Common myeloid progenitor, CD34-positive (primary cell): Measurements from ENCODE around the gene SMR3A. TPM values are rescaled to one million over a fixed set of nuclear protein-coding genes. Genes with fewer than 3 reads are reported as not detected.

ENCODE experiments used
- CTCF ChIA-PET: fragments of 350-600 bp; sonication (Branson Sonifier 250); formaldehyde crosslinking; loops from one replicate; lab custom pipeline; 2021; ENCODE audit warnings: antibody characterized with exemption; lab: Charles Lee
- POLR2A ChIA-PET: fragments of 350-600 bp; sonication (Branson Sonifier 250); formaldehyde crosslinking; loops from one replicate; lab custom pipeline; 2021; ENCODE audit warnings: antibody characterized with exemption; lab: Charles Lee
- DNase-seq, 3 donors: peaks; one replicate each; pipeline versions ENCODE4 v3.0.0 to v3.0.0-alpha.2; 2013
- H3K27ac ChIP-seq, 2 experiments: 1 replicate in 1 of 2; 2 replicates in 1 of 2; pipeline ENCODE4 v1.7.0; 2013; ENCODE audit warnings: inconsistent platforms in 2 of 2, low read length in 2 of 2, mild to moderate bottlenecking in 2 of 2, low read depth in 1 of 2, moderate library complexity in 1 of 2; ENCODE audit not compliant: severe bottlenecking in 2 of 2, insufficient read depth in 1 of 2, poor library complexity in 1 of 2
- H3K27me3 ChIP-seq, 5 experiments: replicated peaks in 2 of 5; 1 replicate in 3 of 5; 2 replicates in 2 of 5; pipeline versions ENCODE4 v1.6.1 to v1.7.0; 2013; ENCODE audit warnings: low read length in 4 of 5, mild to moderate bottlenecking in 2 of 5, moderate library complexity in 2 of 5, inconsistent platforms in 1 of 5; ENCODE audit not compliant: insufficient read depth in 5 of 5, control insufficient read depth in 4 of 5
- H3K36me3 ChIP-seq, 4 experiments: 1 replicate in 2 of 4; 2 replicates in 2 of 4; pipeline versions ENCODE4 v1.6.1 to v1.7.0; 2013; ENCODE audit warnings: low read length in 3 of 4, control low read depth in 1 of 4, mild to moderate bottlenecking in 1 of 4; ENCODE audit not compliant: control insufficient read depth in 4 of 4, insufficient read depth in 4 of 4
- H3K4me1 ChIP-seq, 4 experiments: 1 replicate in 3 of 4; 2 replicates in 1 of 4; pipeline versions ENCODE4 v1.6.1 to v1.7.1; 2013; ENCODE audit warnings: low read length in 3 of 4, mild to moderate bottlenecking in 3 of 4, control low read depth in 1 of 4, inconsistent platforms in 1 of 4, moderate library complexity in 1 of 4; ENCODE audit not compliant: control insufficient read depth in 4 of 4, insufficient read depth in 4 of 4; ENCODE audit errors: control extremely low read depth in 1 of 4
- H3K4me3 ChIP-seq, 7 experiments: 1 replicate in 4 of 7; 2 replicates in 3 of 7; pipeline versions ENCODE4 v1.5.1 to v1.7.0; 2013; ENCODE audit warnings: mild to moderate bottlenecking in 7 of 7, low read length in 6 of 7, moderate library complexity in 6 of 7, inconsistent platforms in 2 of 7, low read depth in 2 of 7, control low read depth in 1 of 7; ENCODE audit not compliant: insufficient read depth in 4 of 7, control insufficient read depth in 1 of 7; ENCODE audit errors: extremely low read depth in 1 of 7
- H3K9me3 ChIP-seq, 5 experiments: 1 replicate in 4 of 5; 2 replicates in 1 of 5; pipeline versions ENCODE4 v1.6.1 to v1.7.1; 2013; ENCODE audit warnings: low read length in 4 of 5, mild to moderate bottlenecking in 2 of 5, inconsistent platforms in 1 of 5, low read depth in 1 of 5, moderate library complexity in 1 of 5; ENCODE audit not compliant: control insufficient read depth in 4 of 5, insufficient read depth in 2 of 5; ENCODE audit errors: control extremely low read depth in 1 of 5
- WGBS: methylation state at CpG from one replicate; pipeline ENCODE4 v1.1.5; 2013; ENCODE audit not compliant: insufficient coverage; 5-methylcytosine and 5-hydroxymethylcytosine counted together
- polyA plus RNA-seq: library from polyadenylated mRNA; unstranded; fragments of 120-200 nt; gene quantifications from one replicate; pipeline ENCODE4 v1.2.1, GENCODE V29; 2013

The SMR3A gene
- polyA plus RNA-seq = not detected

DNA sequence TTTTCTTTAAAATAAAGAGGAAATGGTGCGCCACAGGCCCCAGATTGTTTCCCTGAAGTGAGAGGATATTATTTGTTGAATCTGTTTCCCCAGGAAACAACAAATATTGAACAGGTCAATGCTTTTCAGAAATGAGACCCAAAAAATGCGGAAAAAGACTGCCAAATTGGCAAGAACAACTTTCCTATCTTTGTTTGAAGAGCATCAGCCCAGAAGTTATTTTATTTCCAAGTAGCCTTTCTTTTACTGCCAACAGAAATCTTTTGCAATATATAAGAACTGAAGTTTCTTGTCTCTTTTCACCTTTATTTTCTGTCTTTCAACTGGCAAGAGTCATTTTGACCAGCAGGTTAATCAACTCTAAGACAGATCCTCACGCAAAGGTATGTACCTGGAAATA is at the start of gene SMR3A:
SMR3A (plus strand) TSS at position 301 of the 400 bp plus-strand sequence. CDS start 1,356 bp downstream, outside the sequence.
- Histone ChIP-seq H3K9me3 (no peaks in the 10 kb centered on the region), H3K27me3 (no peaks in the 10 kb centered on the region), H3K27ac (no peak within 1 kb of the TSS), H3K4me1 (no peaks in the 10 kb centered on the region), H3K4me3 (no peak within 1 kb of the TSS), H3K36me3 (no peaks in the 10 kb centered on the region)
- ChIA-PET POLR2A (no interaction called here), CTCF (no interaction called here)
- 77% methylated on average over 2 of the region's 3 CpGs for WGBS
- no peak for DNase-seq

DNA sequence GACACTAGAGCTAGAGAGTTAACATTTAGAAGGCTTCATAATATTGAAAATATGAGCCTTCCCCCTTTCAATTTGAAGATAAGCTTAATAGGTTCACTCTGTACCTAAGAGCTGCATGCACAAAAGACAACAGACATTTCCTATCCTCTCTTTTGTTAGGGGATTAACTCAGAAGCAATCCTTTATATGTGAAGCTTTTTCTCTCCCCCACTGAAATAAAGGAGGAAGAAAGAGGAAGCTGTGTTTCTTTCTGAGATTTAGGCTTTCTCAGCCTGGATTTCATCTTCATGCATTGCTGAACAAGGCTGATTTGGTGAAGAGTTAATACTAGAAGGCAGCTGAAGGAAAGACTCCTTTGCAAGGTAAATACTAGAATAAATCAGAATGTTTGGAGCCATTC is 46.8 kb upstream of the SMR3A start:
- POLR2A ChIA-PET = no interaction called here
- no peaks in the 10 kb centered on the region for H3K9me3 ChIP-seq
- no peaks in the 10 kb centered on the region for H3K36me3 ChIP-seq
- CTCF ChIA-PET = no interaction called here
- DNase-seq = no peak
- H3K4me1 ChIP-seq = no peaks in the 10 kb centered on the region
- no peak overlapping the region for H3K4me3 ChIP-seq
- H3K27ac ChIP-seq = no peak overlapping the region
- H3K27me3 ChIP-seq = no peaks in the 10 kb centered on the region

DNA sequence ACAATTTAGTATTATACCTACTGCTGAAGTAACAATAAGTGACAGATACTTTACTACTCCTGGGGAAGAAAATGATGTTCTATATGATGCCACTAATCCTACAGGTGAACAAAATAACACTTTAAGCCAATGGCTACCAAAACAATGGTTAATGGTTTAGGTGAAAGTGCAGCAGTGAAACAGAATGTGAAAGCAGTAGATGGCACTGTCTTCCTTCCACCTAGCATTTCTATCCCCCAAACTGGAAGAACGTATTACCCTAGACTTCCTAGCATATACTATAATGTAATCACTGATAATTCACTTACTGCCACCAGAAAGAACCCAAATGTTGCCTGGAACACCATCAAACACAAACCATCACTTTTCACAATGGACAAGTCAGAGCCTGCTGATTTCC is 44.6 kb upstream of the SMR3A start:
- CTCF ChIA-PET = no interaction called here
- H3K27ac ChIP-seq = no peak overlapping the region
- DNase-seq = no peak
- no peaks in the 10 kb centered on the region for H3K27me3 ChIP-seq
- no peaks in the 10 kb centered on the region for H3K4me1 ChIP-seq
- H3K36me3 ChIP-seq = no peaks in the 10 kb centered on the region
- H3K4me3 ChIP-seq = no peak overlapping the region
- WGBS = 14% methylated on average over 1 of the region's 1 CpG
- H3K9me3 ChIP-seq = no peaks in the 10 kb centered on the region
- POLR2A ChIA-PET = no interaction called here

DNA sequence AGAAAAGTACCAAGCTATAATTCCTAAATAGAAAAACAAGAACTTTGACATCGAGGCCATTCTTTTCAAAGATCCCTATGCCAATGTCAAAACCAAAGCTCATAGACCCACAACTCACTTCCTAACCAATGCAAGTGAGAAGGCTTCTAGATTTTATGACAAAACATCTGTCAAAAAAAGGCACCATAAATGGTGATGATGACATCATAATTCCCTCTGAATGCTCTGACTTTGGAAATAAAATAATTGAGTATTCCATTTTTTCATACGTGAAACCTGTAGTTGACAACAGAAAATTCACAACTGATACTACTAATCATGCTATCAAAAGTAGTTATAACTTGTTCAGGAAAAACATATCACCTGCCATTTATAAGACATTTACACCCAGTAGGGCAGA is 34.5 kb upstream of the SMR3A start:
- WGBS = 75% methylated on average over 1 of the region's 2 CpGs
- no peaks in the 10 kb centered on the region for H3K27me3 ChIP-seq
- H3K4me3 ChIP-seq = no peak overlapping the region
- ChIA-PET POLR2A (interaction anchor here (0.8 kb wide), 1 partner anchor 13 kb away, joined by 3 read pairs; no protein-coding TSS in a partner anchor), CTCF (no interaction called here)
- DNase-seq = no peak
- H3K36me3 ChIP-seq = no peaks in the 10 kb centered on the region
- no peaks in the 10 kb centered on the region for H3K9me3 ChIP-seq
- no peaks in the 10 kb centered on the region for H3K4me1 ChIP-seq
- no peak overlapping the region for H3K27ac ChIP-seq

DNA sequence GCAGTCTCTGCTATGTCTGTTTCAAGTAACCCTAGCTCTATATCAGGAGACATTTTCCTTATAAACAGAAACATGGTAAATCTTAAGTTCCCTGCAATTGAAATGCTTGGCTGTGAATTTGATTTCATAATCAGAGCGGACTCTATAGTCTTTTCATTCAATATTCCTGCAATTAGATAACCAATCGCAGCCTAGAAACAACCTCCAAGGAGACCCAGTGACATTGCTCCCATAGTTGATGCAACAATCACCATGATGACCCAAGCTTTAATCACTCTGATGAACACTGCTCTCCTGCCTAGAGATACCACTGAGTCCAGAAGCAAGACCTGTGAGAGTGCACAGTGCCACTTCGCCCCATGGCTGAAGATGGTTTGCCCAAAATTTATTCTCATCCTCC is 25.9 kb upstream of the SMR3A start, which contains the start of gene CABS1:
CABS1 (plus strand) TSS at position 301 of the 400 bp plus-strand sequence; CDS start at position 360, 59 bp downstream.
- CTCF ChIA-PET = no interaction called here
- Histone ChIP-seq H3K27ac (no peak within 1 kb of the TSS), H3K4me1 (no peaks in the 10 kb centered on the region), H3K27me3 (no peaks in the 10 kb centered on the region), H3K36me3 (no peaks in the 10 kb centered on the region), H3K9me3 (no peaks in the 10 kb centered on the region), H3K4me3 (no peak within 1 kb of the TSS)
- DNase-seq = no peak
- WGBS = 83% methylated on average over 1 of the region's 3 CpGs
- POLR2A ChIA-PET = no interaction called here

DNA sequence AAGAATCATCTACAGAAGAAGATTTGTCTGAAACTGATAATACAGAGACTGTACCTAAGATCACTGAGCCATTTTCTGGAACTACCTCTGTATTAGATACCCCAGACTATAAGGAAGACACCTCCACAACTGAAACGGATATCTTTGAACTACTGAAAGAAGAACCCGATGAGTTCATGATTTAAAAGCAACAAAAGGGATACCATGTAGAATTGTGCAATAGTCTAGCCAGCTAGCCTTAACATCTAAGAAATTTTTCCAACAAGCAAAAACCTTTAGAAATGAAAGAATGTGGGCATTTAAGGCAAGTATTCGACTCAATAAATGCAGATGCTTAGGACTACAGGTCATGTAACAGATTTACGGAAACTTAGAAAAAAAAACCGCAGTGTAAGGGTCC is 24.5 kb upstream of the SMR3A start:
- Histone ChIP-seq H3K9me3 (no peaks in the 10 kb centered on the region), H3K4me3 (no peak overlapping the region), H3K36me3 (no peaks in the 10 kb centered on the region), H3K27ac (no peak overlapping the region), H3K27me3 (no peaks in the 10 kb centered on the region), H3K4me1 (no peaks in the 10 kb centered on the region)
- ChIA-PET POLR2A (no interaction called here), CTCF (no interaction called here)
- no CpG with 5 or more reads among the region's 5 CpGs for WGBS
- DNase-seq = no peak

DNA sequence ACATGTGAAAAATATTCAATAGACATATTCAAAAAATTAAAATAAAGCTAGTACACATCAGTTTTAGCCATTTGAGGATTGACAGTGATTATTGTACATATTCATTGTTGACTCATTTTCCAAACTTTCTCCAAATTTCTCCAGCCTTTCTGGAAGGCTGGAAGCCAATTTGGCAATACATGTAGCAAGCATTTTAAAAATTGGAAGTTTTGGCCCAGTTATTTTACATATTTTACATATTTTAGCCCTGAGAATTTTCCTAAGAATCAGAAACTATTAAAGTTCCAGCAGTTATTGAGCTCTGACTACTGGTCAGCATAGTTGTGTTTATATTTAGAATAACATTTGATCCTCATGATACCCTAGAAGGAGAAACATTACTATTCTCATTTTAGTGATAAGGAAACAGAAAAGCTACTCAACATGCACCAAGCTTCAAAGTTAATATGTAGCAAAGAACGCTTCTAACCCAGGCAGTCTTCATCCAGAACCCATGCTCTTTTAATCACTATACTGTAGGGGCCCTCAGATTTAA is 22.6 kb upstream of the SMR3A start:
- ChIA-PET POLR2A (interaction anchor here (0.9 kb wide), 1 partner anchor 12 kb away, joined by 3 read pairs; no protein-coding TSS in a partner anchor), CTCF (no interaction called here)
- H3K36me3 ChIP-seq = no peaks in the 10 kb centered on the region
- no peak overlapping the region for H3K27ac ChIP-seq
- no peaks in the 10 kb centered on the region for H3K27me3 ChIP-seq
- no peak for DNase-seq
- no peak overlapping the region for H3K4me3 ChIP-seq
- 100% methylated on average over 1 of the region's 1 CpG for whole genome bisulfite sequencing
- no peaks in the 10 kb centered on the region for H3K9me3 ChIP-seq
- no peaks in the 10 kb centered on the region for H3K4me1 ChIP-seq
